Measurements from ENCODE around the gene USP37.

USP37 gene

GRCh38 chr2:218474527-218474926 is 93.6 kb downstream of the USP37 start:
- no peak for DNase-seq (ENCODE audit: low read depth, low spot score)

GRCh38 chr2:218472988-218473387 is 95.2 kb downstream of the USP37 start:
- no peak for DNase-seq (ENCODE audit: low read depth, low spot score)

- no peak for DNase-seq (ENCODE audit: low read depth, low spot score)
Measured at GRCh38 chr2:218471982-218472381, 96.2 kb downstream of the USP37 start.

GRCh38 chr2:218471036-218471435 is 97.1 kb downstream of the USP37 start:
- no peak for DNase-seq (ENCODE audit: low read depth, low spot score)

GRCh38 chr2:218470448-218470847 is 97.7 kb downstream of the USP37 start:
- no peak for DNase-seq (ENCODE audit: low read depth, low spot score)

- DNase-seq (ENCODE audit: low read depth, low spot score): no peak
Measured at GRCh38 chr2:218465987-218466633, 102.0 kb downstream of the USP37 start.

- no peak for DNase-seq (ENCODE audit: low read depth, low spot score)
Measured at GRCh38 chr2:218458598-218458997, 109.6 kb downstream of the USP37 start.

- no peak for DNase-seq (ENCODE audit: low read depth, low spot score)
Measured at GRCh38 chr2:218456849-218457248, 111.3 kb downstream of the USP37 start.

- DNase-seq (ENCODE audit: low read depth, low spot score): no peak
Measured at GRCh38 chr2:218452079-218452478, 116.1 kb downstream of the USP37 start.

- DNase-seq (ENCODE audit: low read depth, low spot score): no peak
Measured at GRCh38 chr2:218448934-218449333, 119.2 kb downstream of the USP37 start.

GRCh38 chr2:218447072-218447471 is 121.1 kb downstream of the USP37 start:
- no peak for DNase-seq (ENCODE audit: low read depth, low spot score)

GRCh38 chr2:218446547-218446946 is 121.6 kb downstream of the USP37 start:
- no peak for DNase-seq (ENCODE audit: low read depth, low spot score)

- no peak for DNase-seq (ENCODE audit: low read depth, low spot score)
Measured at GRCh38 chr2:218445602-218446001, 122.5 kb downstream of the USP37 start.

GRCh38 chr2:218444692-218445357 is 123.3 kb downstream of the USP37 start:
- no peak for DNase-seq (ENCODE audit: low read depth, low spot score)

- DNase-seq (ENCODE audit: low read depth, low spot score): no peak
Measured at GRCh38 chr2:218438596-218438995, 129.6 kb downstream of the USP37 start.

GRCh38 chr2:218437969-218438368 is 130.2 kb downstream of the USP37 start:
- no peak for DNase-seq (ENCODE audit: low read depth, low spot score)

GRCh38 chr2:218436992-218437391 is 131.2 kb downstream of the USP37 start:
- DNase-seq (ENCODE audit: low read depth, low spot score): no peak

- no peak for DNase-seq (ENCODE audit: low read depth, low spot score)
Measured at GRCh38 chr2:218435003-218435982, 132.9 kb downstream of the USP37 start.

GRCh38 chr2:218434456-218434855 is 133.7 kb downstream of the USP37 start:
- no peak for DNase-seq (ENCODE audit: low read depth, low spot score)

GRCh38 chr2:218432676-218433365 is 135.3 kb downstream of the USP37 start:
- no peak for DNase-seq (ENCODE audit: low read depth, low spot score)

- no peak for DNase-seq (ENCODE audit: low read depth, low spot score)
Measured at GRCh38 chr2:218431878-218432277, 136.3 kb downstream of the USP37 start.

- DNase-seq (ENCODE audit: low read depth, low spot score): no peak
Measured at GRCh38 chr2:218430721-218431120, 137.4 kb downstream of the USP37 start.
